Central memory CD4-positive, alpha-beta T cell (primary cell): ENCODE results near the gene MXD4.

ENCODE experiments used
- DNase-seq: peaks from one replicate; pipeline ENCODE4 v3.0.0; 2022

Gene MXD4

GRCh38 chr4:2291705-2292645 is 30.1 kb upstream of the MXD4 start:
- no peak for DNase-seq

GRCh38 chr4:2290974-2291704 is 29.2 kb upstream of the MXD4 start:
- peak; percentile 88 for DNase-seq

- DNase-seq = no peak
Measured at GRCh38 chr4:2290488-2290887, 28.6 kb upstream of the MXD4 start.

- DNase-seq = no peak
Measured at GRCh38 chr4:2289955-2290333, 28.0 kb upstream of the MXD4 start.

GRCh38 chr4:2289311-2289954 is 27.5 kb upstream of the MXD4 start:
- DNase-seq = no peak

- DNase-seq = no peak
Measured at GRCh38 chr4:2288051-2288541, 26.2 kb upstream of the MXD4 start.

- no peak for DNase-seq
Measured at GRCh38 chr4:2287594-2287915, 25.6 kb upstream of the MXD4 start.

- no peak for DNase-seq
Measured at GRCh38 chr4:2286904-2287593, 25.1 kb upstream of the MXD4 start.

GRCh38 chr4:2285613-2286381 is 23.9 kb upstream of the MXD4 start:
- DNase-seq = no peak

- no peak for DNase-seq
Measured at GRCh38 chr4:2284934-2285612, 23.2 kb upstream of the MXD4 start.

- DNase-seq = no peak
Measured at GRCh38 chr4:2284161-2284933, 22.4 kb upstream of the MXD4 start.

GRCh38 chr4:2283199-2283711 is 21.3 kb upstream of the MXD4 start:
- DNase-seq = no peak

- DNase-seq = peak; percentile 95
Measured at GRCh38 chr4:2281575-2282343, 19.9 kb upstream of the MXD4 start.

- no peak for DNase-seq
Measured at GRCh38 chr4:2280531-2281300, 18.8 kb upstream of the MXD4 start.

GRCh38 chr4:2277956-2278355 is 16.0 kb upstream of the MXD4 start:
- no peak for DNase-seq

GRCh38 chr4:2276581-2277325 is 14.8 kb upstream of the MXD4 start:
- DNase-seq = no peak

- no peak for DNase-seq
Measured at GRCh38 chr4:2275546-2276251, 13.8 kb upstream of the MXD4 start.
